CD4-positive, alpha-beta T cell treated with Interferon gamma for 1 hour (primary cell): ENCODE results near the gene ADK.
"Not testable (repeated sequence)": the region's sequence is repeated elsewhere in the genome, so short reads cannot be mapped to it uniquely, and the experiment has no call there.

Experiments
- DNase-seq: peaks from one replicate; pipeline ENCODE4 v3.0.0-alpha.2; 2020

The ADK gene

DNA sequence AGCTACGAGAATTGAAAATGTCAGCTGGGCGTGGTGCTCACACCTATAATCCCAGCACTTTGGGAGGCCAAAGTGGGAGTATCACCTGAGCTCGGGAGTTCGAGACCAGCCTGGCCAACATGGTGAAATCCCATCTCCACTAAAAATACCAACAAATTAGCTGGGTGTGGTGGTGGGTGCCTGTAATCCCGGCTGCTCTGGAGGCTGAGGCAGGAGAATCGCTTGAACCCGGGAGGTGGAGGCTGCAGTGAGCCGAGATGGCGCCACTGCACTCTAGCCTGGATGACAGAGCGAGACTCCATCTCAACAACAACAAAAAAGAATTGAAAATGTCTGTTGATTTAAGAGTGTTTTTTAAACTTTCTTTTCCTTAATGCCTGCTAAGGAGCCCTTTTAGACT is 4.0 kb upstream of the ADK start:
- DNase-seq, result not testable (repeated sequence)

DNA sequence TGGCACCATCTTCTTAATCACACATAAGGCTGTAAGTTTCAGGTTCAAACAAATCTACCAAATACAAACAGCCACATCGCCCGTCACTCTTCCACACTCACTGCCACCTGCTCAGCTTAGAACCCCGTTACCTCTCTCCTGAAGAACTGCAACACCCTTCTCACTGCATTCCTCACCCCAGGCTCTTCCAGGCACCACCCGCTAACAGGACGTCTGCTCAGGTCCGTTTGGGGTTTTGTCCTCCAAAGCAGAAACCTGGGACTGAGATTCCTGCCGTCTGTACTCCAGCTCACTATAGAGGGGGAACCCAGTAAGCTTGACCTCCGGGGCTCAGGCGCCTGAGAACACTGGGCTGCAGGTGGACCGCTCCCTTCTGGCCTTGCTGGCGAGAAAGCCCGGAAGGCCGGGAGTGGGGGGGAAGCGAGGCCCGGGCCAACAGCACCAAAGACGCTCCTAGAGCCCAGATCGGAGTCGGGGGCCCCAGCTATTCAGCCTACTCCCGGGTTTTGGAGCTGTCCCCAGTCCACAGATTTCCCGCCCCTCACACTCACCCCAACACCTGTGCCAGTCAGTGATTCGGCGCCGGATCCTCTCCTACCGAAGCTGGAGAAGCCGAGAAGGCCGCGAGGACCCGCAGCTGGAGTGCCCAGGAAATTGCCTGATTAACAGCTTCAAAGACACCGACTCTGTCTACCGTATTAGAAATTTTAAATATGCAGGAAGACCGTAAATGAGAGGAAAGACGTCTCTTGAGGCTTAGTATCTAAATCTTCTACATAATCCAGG is 624 bp upstream of the ADK start, which contains the start of gene AP3M1:
AP3M1 (minus strand) TSS at position 625 of the 786 bp plus-strand sequence. CDS start 12,449 bp downstream, outside the sequence.
- no peak for DNase-seq

DNA sequence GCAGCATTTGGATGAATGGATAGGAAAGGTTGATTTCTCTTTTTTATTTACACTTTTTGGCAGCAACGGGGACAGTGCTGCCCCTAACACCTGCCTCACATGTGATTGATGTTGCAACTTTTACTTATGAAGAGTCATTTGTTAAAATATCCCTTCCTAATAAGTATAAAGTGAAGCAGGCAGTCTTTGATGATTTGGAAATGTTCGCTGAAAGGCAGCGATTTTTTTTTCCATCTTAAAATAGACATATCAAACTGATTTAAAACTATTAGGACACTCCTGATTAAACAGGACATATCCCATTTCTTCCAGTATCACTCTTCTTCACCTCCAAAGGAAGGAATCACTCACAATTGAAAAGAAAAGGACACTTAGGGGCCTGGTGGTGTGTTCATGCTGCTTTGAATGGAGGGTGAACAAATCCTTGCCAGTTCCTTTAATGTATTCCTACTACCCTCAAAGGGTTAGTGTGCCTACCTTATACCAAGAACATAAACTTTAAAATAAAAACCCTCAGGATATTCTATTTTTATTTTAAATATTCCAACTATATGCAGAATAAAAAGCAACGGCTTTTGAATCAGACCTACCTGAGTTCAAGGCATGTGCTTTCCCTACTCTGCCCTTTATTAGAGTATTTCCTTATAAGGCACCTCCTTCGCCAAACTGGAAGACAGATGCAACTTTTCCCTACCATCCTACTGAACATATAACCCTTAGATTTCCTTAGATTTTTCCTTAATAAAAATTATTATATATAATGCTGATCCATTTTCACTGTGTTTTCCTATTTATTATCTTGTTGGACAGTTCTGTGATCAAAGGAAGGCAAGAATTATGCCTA is 1.1 kb downstream of the ADK start:
- DNase-seq, result no peak

DNA sequence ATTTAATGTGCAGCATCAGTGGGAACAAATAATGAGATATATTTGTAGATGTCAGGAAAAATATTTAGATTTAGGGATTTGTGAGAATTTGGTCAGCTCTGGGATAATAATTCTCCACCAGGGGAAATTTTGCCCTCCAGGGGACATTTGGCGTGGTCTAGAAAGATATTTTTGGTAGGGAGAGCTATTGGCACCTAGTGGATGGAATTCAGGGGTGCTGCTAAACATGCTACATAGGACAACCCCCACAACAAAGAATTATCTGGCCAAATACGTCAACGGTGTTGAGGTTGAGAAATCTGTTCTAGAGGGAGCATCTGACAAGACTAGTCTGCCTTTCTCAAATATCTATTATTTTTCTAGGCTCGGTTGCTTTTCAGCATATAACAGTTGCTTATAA is 2.1 kb downstream of the ADK start:
- no peak for DNase-seq

DNA sequence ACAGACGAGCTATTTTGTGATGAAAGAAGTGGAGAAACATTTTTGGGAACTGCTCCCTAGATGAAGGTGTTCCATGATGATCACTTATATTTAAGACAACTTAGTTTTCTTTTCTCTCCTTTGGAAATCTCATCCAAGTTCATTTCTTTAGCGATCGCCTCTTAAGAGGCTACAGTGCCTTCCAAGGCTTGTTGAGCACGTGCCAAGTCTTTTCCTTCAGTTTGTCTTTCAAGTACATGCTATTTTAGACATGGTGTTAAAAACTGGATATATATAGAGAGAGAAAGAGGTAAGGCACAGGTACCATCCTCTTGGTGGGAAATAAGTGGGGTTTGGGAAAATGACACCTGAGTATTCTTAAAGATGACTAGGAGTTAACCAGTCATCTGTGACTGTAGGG is 2.7 kb downstream of the ADK start:
- DNase-seq, result no peak

DNA sequence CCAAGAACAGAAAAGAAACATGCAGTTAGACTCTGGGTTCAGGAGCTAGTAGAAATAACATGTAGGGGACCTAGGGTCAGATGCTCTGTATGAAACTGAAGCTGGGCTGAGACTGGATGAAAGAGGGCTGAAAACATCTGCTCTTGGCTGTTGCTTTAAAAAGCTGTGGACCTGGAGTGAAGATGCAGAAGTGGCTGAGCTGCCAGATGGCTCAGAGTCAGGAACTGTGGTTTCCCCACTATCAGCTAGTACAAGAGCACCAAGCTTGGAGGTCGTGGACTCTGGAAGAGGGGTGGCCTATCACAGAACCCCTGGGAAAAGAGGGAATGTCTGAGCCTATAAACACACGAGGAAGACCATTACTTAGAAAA is 5.9 kb downstream of the ADK start:
- DNase-seq, result no peak

DNA sequence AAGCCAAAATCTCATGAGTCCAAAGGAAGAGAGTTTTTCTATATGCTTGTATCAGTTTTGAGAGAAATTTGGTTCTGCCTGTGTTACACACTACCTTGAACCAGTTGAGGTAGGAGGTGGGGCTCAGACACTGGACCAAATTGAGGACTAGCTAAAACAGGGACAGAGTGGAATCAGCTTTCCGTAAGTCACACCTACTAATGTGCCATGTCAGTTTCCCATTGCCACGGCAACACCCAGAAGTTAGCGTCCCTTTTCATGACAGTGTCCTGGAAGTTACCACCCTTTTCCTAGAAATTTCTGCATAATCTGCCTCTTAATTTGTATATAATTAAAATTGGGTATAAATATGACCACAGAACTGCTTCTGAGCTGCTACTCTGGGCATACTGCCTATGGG is 9.0 kb downstream of the ADK start:
- DNase-seq, result no peak

DNA sequence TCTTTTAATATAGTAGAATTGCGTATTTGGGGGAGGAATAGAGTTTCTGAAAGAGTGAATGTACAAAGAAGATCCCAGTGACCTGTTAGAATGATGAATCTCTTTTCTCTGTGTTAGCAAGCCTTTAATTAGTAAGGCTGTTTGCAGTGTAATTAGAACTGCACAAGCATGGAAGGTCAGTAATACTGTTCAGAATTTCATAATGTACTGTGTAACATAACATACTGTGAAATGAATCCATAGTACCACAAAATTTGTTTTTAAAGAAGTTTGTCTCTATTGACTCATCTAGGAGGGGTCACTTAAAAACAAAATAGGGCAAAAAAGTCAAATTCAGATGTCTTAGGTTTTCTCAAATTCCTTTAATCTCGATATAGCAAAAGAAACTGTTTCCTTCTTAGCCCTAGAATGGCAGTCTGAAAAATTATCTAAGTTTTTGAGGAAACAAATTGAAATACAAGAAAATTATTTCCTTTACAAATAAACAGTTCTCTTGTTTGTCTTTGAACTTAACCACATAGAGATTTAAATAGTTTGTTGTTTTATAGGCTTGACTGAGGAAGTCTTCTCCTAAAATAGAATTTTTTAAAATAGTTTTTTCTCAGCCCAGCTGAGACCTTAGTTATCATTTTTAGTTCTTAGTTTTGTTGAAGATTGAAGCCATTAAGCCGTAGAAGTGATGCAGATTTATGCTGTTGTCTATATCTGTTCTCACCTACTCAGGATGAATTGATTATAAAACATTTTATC is 12.5 kb downstream of the ADK start:
- DNase-seq, result no peak

DNA sequence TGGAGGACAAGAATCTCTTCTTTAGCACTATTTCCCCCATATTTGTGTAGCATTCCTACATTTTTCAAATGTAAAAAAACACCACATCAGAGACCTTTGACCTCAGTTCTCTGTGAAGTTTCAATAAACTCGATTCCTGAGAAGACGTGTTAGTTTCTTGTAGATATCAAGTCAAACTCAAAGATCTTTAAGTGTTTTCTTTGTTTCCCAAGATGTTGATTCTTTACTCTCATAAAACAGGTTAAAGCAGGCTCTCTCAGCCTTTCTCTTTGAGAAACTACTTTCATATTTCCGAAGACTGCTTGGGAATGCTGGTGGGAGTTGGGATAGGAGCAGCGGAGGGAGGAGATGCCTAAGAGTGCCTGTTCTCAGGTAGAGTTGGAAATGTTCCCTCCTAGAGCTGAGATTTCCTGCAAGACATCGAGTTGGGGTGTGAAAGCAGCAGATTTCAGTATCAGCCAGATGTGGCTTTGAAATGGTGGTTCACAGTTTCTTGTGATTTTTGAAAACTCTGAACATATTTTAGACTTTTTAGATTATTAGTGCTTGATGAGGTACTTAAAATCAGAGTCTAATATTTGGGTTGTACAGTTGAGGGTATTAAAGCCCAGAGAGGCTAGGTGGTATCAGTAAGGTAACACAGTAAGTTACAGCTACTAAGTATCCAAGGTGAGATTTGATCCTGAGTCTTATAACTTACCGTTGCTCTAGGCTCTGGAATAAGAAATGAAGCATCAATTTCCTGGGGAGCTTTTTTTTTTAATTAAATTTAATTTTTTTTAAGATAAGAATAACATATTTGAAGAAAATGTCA is 13.9 kb downstream of the ADK start:
- no peak for DNase-seq

DNA sequence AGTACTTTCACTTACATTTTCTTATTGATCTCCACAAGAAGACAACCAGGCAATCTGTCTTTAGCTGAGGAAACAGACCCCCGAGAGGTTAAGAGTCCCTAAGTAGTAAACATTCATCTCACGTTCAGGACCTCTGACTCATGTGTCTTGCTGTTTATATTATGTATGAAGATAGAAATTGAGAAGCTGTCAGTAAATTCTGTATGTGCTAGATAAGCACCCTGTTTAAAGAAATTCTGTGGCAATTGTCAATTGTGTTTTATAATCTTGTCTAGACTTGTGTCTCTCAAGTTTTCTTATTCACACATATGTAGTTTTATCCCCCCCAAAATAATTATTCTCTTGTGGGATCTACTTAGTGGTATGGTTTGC is 14.5 kb downstream of the ADK start:
- no peak for DNase-seq

DNA sequence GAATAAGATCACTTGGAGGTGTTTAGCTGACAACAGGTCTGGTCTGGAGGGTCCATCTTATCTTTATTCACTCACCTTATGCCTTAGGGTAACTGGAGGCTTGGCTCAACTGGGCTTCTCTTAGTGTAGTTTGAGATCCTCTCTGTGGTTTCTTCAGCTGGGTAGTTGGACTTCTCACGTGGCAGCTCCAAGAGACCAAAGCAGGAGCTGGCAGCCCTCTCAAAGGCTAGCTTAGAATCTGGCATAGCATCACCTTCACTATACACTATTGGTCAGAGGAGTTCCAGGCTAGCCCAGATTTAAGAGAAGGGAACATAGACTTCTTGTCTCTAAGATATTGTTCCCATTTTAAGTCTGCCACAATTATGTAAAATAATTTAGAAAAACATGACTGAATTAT is 16.4 kb downstream of the ADK start:
- DNase-seq, result no peak

DNA sequence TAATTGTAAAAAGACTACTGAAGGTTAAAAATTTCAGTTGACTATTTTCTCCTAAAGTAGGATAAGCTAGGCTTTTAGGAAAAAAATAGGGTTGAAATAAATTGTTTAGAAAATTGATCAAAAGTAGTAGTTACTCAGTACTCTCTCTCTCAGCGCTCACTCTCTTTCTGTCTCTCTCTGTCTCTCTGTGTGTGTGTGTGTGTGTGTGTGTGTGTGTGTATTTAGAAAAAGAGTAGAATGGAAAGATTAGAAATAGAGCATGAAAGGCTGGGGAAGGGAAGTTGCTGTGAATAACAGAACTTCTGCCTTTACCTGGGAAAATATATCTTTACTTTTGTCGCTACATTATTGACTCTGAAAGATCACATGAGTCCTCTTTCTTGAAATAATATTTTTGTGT is 20.6 kb downstream of the ADK start:
- no peak for DNase-seq

DNA sequence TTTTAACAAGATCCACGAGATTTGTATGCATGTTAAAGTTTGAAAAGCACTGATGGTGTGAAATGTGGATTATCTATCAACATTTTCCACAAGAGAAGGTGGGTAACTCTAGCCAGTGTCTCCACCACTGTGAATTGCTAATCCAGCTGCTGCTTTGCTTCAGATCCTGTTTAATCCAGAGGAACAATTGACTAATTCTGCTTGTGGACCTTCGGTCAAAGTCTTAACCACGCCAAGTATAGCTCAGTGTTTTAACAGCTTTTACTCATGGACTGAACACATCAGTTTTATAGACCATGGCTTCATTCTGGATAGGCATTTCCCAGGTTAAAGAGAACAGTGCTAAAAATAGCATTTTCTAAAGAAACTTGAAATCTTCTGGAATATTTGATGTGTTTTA is 23.5 kb downstream of the ADK start:
- DNase-seq, result no peak

DNA sequence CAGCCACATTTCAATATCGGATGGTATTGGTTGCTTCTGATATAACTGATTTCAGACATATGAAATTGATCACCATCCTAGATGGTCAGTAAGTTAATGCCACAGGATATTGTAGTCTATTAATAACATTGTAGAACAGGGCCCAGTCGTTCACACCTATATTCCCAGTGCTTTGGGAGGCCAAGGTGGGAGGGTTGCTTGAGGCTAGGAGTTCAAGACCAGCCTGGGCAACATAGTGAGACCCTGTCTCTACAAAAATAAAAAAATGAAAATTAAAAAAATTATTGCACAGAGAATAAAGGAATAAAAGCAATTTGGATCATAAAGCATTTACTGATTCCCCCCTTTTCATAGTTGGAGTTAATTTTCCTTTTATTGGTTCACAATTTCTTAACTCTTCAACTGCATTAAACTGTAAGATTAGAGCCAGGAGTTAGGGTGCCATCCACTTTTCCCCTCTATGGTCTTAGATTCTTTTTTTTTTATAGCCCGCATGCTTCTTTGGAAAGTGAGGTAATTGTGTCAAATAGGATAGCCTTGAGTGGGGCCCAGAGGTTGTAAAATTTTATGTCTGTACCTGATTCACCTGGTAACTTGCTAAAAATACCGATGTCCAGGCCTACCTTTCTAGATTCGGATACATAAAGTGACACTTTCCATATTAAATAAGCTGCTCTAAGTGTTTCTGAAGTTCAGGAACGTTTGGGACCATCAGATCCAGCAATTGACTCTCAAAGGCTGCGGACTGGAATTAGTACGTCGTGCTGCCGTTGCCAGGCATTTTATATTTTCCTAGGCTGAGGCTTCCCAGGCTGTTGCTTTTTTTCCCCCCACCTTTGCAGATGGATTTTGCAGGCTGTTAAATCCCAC is 24.7 kb downstream of the ADK start:
- no peak for DNase-seq

DNA sequence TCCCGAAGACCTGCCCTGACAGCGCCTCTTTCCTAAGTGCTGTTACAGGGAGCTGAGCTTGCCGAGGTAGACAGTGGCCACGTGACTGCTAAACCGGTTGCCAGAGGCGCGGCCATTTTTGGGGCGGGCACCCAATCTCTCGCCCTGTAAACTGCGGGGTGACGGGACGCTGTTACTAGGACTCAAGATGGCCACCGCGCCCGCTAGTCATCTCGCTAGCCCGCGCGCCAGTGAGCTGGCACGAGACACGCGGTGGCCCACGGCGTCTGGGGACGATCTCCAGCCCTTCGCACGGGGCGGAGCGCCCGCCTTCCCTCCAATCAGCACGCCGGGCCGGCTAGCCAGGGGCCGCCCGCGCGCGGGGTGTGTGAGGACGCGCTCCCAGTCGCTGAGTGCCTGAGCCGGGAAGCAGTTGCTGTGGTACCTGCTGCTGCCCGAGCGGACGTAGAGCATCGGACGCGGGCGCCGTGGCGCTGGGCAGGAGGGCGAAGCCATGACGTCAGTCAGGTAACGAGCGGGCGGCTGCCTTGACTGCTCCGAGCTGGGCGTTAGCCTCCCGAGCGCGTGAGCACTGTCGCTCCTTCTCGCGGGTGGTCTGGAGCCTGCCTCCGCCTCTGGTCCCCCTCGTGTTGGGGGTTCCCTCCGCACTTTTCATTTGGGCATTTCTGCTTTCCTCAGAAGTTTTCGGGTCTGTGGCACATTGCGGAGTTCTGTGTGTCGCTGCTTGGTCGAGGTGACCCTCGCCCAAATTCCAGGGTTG is 25.5 kb downstream of the ADK start:
- DNase-seq, result peak; percentile 95

DNA sequence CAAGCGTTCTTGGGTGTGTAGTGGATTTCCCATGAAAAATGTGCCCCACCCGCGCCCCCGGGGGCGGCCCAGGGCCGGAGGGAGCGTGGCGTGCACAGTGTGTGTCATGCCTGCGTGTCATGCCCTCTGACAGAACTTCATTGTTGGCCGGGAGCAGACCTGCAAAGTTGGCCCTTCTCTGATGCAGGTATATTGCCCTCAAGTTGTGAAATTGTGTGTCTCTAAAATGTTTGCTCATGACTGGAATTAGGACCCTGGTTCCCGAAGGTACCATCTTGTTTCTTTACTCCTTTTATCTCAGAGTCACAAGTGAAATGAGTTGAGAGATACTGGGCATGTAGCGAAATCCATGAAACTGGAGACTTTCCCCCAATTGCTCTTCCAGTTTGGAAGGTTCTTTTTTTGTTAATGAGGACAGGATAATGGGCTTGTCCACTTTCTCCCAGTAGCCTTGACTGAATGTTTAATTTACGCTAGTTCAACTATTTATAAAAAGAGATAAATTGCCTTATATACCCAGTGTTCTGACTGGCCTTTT is 26.2 kb downstream of the ADK start:
- DNase-seq, result peak; percentile 18

DNA sequence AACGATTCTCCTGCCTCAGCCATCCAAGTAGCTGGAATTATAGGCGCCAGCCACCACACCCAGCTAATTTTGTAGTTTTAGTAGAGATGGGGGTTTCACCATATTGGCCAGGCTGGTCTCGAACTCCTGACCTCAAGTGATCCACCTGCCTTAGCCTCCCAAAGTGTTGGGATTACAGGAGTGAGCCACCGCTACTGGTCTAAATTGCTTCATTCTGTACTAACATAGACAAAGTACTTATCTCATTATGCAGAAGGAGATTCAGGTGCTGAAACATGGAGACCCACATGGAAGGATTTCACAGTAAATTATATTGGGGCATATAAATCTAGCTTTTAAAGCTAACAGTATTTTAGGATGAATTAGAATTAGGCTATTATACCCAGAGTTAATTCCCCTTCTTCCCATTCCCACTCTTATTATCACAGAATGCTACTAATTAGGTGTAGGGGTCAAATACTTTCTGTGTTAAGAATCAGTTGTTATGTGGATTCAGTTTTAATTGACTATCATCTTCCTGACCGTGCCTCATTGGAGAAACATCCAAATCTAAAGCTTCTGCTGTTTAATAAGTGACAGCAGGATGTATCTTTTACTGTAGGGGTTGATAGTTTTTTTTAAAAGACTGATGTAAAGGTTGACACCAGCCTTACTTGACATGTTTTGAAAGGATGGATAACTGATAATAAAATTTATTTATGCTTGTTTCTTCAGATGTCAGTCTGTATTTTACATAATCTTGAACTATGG is 27.2 kb downstream of the ADK start:
- DNase-seq, result no peak

DNA sequence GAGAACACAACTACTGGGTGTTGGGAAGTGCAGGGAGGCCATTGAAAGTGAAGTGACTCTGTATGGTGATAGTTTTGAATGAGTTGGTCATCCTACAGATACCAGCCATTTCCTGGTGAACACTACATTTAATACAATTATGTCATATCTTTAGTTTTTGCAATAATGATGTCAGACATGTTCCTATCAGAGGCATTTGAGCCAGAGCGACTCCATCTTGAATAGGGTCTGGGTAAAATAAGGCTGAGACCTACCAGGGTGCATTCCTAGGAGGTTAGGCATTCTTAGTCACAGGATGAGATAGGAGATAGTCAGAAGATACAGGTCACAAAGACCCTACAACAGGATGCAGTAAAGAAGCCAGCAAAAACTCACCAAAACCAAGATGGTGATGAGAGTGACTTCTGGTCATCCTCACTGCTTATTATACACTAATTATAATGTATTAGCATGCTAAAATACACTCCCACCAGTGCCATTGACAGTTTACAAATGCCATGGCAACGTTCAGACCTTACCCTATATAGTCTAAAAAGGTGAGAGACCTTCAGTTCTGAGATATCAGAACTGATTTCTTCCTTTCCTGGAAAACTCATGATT is 28.2 kb downstream of the ADK start:
- DNase-seq, result no peak

DNA sequence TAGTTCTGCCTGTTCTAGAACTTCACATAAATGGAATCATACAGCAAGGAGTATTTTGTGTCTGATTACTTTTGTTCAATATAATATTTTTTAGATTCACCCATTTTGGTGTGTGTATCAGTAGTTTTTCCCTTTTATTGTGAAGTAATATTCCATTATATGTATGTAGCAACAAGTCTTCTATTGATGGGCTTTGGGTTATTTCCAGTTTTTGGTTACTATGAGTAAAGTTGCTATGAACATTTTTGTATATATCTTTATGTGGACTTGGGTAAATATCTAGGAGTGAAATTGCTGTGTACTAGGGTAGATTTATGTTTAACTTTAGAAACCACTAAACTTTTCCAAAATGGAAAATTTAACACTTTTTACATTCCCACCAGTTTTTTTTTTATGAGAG is 35.7 kb downstream of the ADK start:
- no peak for DNase-seq
